Measurements from ENCODE around the gene RTN4.
A peak's percentile ranks its signal among the peaks of the same experiment; 100 is the strongest.

The RTN4 gene

DNA sequence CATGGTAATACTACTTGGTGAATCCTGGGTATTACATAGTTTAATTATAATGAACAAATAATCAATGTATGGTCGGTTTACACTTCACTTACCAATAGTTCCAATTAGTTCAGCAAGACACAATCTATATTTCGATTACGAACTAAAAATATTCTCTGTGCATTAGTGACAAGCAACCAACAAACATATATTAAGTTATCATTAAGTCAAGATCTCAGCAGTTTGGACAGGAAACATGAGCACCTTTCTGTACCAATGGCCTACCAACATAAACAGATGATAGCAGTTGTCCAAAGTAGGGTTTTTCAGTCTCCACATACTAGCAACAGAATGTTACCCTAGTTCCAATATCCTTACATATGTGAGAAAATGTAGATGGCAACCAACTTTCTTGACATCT is 32.8 kb downstream of the RTN4 start:
- CTCF ChIA-PET: interaction anchor here (1.2 to 3.3 kb wide), 3 partner anchors 32 to 157 kb away, joined by 5 to 19 read pairs (median 12); partner anchors contain the start of gene RTN4
- H3K4me1 Mint-ChIP-seq: peaks cover 7% of the 10 kb centered on the region
- H3K27me3 Mint-ChIP-seq: no peaks in the 10 kb centered on the region
- no peak overlapping the region for H3K27ac Mint-ChIP-seq
- peaks cover 15% of the 10 kb centered on the region for H3K36me3 Mint-ChIP-seq
- no peak overlapping the region for H3K4me3 Mint-ChIP-seq
- H3K9me3 Mint-ChIP-seq: no peaks in the 10 kb centered on the region
- DNase-seq: no peak

DNA sequence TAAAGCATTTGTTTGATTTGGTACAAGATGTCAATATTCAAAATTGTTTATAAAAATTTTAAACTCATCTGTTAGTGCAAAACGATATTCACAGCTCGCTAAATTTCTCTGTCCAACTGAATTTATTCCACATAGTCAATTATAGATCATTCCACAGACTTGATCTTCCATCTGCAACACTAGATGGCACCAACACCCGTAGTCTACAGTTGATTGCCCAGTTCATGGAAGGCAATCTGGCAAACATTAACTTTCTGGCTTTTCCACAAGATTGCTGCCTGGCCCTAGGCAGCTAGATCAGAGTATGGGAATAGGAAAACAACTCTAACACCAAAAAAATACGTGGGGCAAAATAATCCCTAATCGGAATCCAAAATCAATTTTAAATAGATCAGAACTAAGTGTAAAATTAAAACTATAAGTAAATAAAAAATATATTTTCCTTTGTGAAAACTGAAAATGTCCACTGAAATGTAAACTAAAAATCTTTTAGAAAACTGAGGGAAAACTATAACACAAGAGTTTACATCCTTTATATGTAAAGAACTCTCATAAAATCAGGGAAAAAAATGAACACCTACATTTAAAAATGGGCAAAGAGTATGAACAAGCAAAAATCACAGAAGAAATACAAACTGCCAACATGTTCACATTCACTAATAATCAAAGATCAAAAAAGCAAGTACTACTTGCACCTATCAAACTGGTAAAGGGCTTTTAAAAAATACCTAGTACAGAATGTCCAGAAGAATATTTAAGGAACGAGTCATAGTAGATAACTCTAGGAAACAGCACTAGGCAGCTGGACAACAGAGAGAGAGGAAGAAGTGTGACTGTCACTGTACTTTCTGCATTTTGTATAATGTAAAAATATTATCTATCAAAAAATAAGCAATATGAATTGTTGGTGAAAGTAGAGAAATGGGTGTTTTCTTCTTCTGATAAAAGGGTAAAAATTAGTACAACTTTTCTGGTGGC is 35.0 kb downstream of the RTN4 start:
- H3K27ac Mint-ChIP-seq: no peak overlapping the region
- no peaks in the 10 kb centered on the region for H3K9me3 Mint-ChIP-seq
- peak; percentile 60 for DNase-seq
- no peaks in the 10 kb centered on the region for H3K27me3 Mint-ChIP-seq
- H3K4me1 Mint-ChIP-seq: peaks cover 19% of the 10 kb centered on the region
- peaks cover 12% of the 10 kb centered on the region for H3K36me3 Mint-ChIP-seq
- no peak overlapping the region for H3K4me3 Mint-ChIP-seq
- CTCF ChIA-PET: interaction anchor here (1.0 to 3.3 kb wide), 8 partner anchors 34 to 162 kb away, joined by 3 to 19 read pairs (median 6); partner anchors contain the start of gene RTN4

DNA sequence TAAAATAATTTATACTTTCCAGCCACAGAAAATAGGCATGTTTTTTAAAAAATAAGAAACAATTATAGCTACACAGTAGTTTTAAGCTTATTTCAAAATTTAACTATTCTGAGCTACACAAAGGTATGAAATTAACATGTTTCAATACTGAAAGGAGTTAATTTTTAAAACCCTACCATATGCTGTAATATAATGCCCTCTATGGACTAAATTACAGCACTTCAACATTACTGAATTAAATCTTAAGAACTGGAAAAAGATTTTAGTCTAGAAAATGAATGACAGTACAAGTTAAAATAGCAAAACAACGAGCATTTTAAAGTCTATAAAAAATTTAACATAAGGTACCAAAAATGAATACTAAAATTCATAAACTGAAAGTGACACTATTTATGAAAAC is 36.3 kb downstream of the RTN4 start:
- Mint-ChIP-seq H3K9me3 (no peaks in the 10 kb centered on the region), H3K27ac (no peak overlapping the region), H3K36me3 (peaks cover 2% of the 10 kb centered on the region), H3K27me3 (no peaks in the 10 kb centered on the region), H3K4me3 (no peak overlapping the region), H3K4me1 (peaks cover 29% of the 10 kb centered on the region)
- CTCF ChIA-PET: interaction anchor here (0.8 to 3.3 kb wide), 10 partner anchors 13 to 355 kb away, joined by 3 to 20 read pairs (median 3); partner anchors contain the start of gene RTN4
- DNase-seq: no peak

DNA sequence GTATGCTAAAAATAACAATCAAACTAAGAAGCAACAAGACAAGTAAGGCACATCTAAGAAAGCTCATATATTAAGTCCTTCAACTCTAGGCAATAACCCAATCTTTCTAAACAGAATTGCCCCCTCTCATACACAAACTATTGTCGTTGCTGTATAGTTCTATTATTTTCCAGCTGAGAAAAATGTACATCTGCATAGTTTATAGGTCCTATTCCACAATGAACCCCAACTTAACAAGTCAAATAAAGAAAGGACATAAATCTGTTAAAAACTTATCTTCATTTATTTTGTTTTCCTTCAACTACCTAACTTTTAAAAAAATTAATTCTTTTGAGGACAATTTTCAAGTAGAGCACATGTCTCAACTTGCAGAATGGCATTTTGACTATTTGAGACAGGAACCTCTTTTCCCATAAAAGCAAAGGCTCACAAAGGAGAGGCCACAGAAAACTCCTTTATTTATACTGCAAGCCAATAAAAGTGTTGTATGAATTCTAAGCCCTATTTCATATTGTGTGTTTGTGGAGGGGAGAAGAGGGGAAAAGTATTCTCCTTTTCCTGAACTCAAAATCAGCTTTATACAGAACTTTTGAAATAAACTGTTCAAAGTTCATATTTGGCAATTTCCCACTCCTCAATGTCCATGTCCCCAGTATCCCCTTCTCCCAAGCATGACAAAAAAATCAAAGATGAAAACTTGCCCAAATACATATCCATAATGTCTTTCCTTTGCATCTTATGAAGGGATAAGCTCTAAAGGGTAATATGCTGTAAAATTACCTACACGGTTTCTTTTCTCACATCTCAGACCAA is 37.4 kb downstream of the RTN4 start:
- H3K27me3 Mint-ChIP-seq: no peaks in the 10 kb centered on the region
- no peak for DNase-seq
- H3K9me3 Mint-ChIP-seq: no peaks in the 10 kb centered on the region
- CTCF ChIA-PET: interaction anchor here (0.6 to 2.2 kb wide), 9 partner anchors 12 to 354 kb away, joined by 3 to 20 read pairs (median 3); partner anchors contain the start of gene RTN4
- H3K4me3 Mint-ChIP-seq: no peak overlapping the region
- H3K4me1 Mint-ChIP-seq: peaks cover 30% of the 10 kb centered on the region
- H3K27ac Mint-ChIP-seq: no peak overlapping the region
- H3K36me3 Mint-ChIP-seq: peaks cover 1% of the 10 kb centered on the region

DNA sequence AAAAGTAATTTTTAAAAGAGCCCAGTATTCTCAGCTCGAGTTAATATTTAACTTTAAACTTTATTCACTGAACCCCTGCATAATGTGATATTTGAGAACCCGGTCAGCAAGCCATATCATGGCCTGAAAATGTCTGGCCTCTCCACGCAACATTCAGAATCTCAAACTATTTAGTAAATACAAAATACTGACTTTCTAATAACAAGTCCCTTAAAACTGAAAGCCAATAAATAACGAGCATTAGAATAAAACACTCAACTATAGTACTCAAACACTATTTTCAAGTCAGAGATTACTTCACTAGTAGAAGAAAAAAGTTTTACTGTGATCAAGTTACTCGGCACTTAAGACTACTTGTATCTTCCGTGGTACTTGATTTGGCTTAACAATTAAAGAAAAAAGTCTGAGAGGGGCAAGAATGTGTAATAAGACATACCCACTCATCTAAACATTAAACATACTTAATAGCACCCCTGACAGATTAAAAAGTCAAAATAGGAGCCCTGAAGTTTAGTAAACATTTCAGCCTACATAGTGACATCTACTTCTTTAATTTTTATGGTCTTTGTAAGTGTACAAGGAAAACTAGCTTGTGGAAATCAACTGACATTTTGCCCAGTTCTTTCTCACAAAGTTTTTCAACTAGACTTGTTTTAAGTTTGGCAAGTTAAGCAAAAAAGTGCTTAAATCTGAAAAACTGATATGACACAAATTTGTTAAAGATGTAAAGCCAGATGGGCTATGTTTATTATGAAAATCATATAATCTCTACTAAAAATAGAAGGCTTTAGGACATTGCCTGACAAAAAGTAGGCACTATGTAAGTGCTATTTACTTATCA is 38.2 kb downstream of the RTN4 start:
- Mint-ChIP-seq H3K4me3 (no peak overlapping the region), H3K27ac (no peak overlapping the region), H3K36me3 (peaks cover 1% of the 10 kb centered on the region), H3K27me3 (no peaks in the 10 kb centered on the region), H3K4me1 (peaks cover 38% of the 10 kb centered on the region), H3K9me3 (no peaks in the 10 kb centered on the region)
- CTCF ChIA-PET: interaction anchor here (1.9 to 2.2 kb wide), 2 partner anchors 38 to 155 kb away, joined by 5 to 20 read pairs; partner anchors contain the start of gene RTN4
- no peak for DNase-seq

DNA sequence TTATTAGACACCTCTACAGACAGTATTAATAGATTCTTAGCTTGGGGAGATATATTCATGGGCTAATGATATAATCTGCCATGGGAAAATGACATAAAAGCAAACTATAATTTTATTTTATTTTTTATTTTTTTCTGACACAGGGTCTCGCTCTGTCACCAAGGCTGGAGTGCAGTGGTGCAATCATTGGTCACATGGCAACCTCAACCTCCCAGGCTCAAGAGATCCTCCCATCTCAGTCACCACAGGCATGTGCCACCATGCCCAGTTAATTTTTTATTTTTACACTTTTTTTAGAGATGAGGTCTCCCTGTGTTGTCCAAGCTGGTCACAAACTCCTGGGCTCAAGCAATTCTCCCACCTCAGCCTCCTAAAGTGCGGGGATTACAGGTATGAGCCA is 39.3 kb downstream of the RTN4 start:
- Mint-ChIP-seq H3K4me3 (no peak overlapping the region), H3K27me3 (no peaks in the 10 kb centered on the region), H3K4me1 (peaks cover 50% of the 10 kb centered on the region), H3K36me3 (peaks cover 1% of the 10 kb centered on the region), H3K9me3 (no peaks in the 10 kb centered on the region), H3K27ac (peak overlapping the region; percentile 65)
- no peak for DNase-seq
- CTCF ChIA-PET: interaction anchor here (1.3 to 1.7 kb wide), 4 partner anchors 11 to 157 kb away, joined by 3 to 8 read pairs (median 6); no protein-coding TSS in a partner anchor

DNA sequence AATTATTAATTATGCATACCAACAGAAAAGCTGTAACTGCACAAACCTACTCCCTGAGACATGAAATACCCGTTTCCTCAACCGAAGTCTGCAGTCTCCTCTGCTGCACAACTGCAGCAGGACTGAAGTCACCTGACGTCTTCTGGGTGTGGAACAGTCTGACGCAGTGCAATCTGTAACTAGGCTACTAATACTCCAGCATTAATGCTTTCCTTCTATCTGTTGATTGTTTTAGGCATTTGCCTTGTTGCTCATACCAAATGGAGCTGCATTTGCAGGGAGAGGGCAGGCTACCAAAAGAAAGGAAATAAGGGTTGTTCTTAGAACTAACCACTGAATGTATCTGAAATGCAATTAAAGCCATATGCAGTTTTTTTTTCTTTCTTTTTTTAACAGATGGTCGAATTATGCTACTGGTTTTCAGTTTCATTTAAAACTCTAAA is 40.1 kb downstream of the RTN4 start:
- Mint-ChIP-seq H3K4me1 (peaks cover 51% of the 10 kb centered on the region), H3K36me3 (peaks cover 1% of the 10 kb centered on the region), H3K4me3 (peak overlapping the region; percentile 78), H3K27ac (peak overlapping the region; percentile 89), H3K27me3 (no peaks in the 10 kb centered on the region), H3K9me3 (no peaks in the 10 kb centered on the region)
- peak; percentile 62 for DNase-seq
- CTCF ChIA-PET: interaction anchor here (0.7 to 1.7 kb wide), 8 partner anchors 8 to 294 kb away, joined by 3 to 8 read pairs (median 4); no protein-coding TSS in a partner anchor

DNA sequence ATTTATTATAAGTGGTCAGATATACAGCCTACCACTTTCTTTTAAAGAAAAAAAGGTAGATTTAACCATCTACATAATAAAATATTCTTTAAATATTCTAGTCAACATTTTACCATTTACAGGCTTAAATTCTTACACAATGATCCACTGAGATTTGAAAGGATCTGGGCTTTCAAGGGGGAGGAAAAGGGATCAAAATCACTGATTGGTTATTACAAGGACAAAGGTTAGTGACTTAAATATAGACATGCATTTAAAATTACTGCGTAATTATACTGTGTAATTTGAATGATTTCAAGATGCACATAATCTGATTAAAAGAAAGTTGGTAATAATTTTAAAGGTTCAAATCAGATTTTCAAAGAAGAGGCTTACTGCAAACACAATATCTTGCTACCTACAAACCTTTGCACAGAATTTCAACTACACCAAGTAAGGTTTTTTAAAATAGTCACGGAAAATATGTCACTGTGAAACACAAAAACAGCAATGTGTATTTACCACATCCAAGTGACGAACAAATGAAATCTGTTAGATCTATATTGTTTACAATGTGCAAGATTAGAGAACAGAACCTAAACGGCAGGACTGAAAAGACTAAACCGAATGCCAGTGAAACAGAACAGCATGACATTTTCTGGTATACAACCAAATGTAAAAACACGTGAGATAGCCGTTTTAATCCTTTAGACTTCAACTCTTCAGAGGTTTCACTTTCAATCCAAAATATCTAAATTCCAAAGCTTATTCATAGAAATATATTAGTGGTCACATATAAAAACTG is 40.8 kb downstream of the RTN4 start:
- DNase-seq: no peak
- H3K36me3 Mint-ChIP-seq: no peaks in the 10 kb centered on the region
- CTCF ChIA-PET: interaction anchor here (0.7 to 1.7 kb wide), 9 partner anchors 9 to 293 kb away, joined by 3 to 8 read pairs (median 4); no protein-coding TSS in a partner anchor
- no peaks in the 10 kb centered on the region for H3K27me3 Mint-ChIP-seq
- H3K4me1 Mint-ChIP-seq: peaks cover 50% of the 10 kb centered on the region
- H3K4me3 Mint-ChIP-seq: peak overlapping the region; percentile 78
- no peaks in the 10 kb centered on the region for H3K9me3 Mint-ChIP-seq
- H3K27ac Mint-ChIP-seq: peak overlapping the region; percentile 89

DNA sequence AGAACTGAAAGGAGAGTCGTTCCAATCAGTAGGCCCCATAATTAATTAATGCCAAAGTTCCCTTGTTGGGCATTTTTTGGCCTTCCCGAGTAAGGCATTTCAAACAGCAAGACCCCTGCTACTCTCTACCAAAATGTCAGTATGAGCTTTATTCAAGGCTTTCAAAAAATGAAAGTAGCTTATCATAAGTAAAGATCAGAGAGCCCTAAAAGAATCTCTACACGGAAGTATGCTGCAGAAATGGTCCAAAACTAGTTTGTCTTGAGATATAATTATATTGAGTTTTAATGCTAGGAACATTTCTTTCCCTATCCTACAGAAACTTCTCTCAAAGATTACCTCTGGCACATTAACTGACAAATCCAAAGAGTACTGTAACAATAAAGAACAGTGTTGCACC is 43.9 kb downstream of the RTN4 start:
- H3K27me3 Mint-ChIP-seq: no peaks in the 10 kb centered on the region
- H3K27ac Mint-ChIP-seq: no peak overlapping the region
- CTCF ChIA-PET: no interaction called here
- no peak for DNase-seq
- H3K4me3 Mint-ChIP-seq: no peak overlapping the region
- H3K4me1 Mint-ChIP-seq: peaks cover 43% of the 10 kb centered on the region
- no peaks in the 10 kb centered on the region for H3K36me3 Mint-ChIP-seq
- no peaks in the 10 kb centered on the region for H3K9me3 Mint-ChIP-seq

DNA sequence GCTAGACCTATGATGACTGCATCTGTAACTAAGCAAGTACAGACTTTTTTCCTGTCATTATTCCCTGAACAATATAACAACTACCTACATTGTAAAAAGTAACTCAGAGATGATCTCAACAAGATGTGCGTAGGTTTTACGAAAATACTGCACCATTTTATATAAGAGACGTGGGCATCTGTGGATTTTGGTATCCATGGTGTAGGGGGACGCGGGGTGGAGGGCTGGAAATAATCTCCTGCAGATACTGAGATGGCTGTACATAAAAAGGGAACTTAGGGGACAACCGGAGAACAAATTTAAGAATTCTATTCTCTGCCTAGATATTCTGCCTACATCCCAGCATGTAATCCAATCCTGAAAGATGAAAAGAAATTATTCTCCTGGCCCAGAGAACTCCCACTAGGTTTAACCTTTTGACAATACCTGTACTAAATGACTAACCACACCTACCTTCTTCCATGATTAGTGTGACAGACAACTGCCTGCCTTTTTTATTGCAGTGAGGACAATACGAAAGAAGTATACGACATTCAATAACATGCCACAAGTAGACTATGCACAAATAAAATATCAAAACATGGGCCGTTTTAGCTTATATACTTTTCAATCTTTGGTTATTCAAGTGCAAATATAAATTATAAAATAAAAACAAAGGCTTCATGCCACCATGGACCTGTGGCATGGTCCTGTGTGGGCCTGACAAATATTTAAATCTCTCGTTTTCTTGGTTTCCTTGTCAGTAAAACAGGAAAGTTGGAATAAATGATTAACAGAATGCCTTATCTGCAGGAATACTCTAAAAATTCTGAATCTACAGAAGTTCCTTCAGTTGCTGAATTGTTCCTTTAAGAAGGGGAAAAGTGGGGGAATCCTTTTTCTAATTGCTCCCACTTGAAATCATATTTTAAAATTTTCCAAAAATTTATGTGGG is 46.3 kb downstream of the RTN4 start:
- H3K27me3 Mint-ChIP-seq: no peaks in the 10 kb centered on the region

DNA sequence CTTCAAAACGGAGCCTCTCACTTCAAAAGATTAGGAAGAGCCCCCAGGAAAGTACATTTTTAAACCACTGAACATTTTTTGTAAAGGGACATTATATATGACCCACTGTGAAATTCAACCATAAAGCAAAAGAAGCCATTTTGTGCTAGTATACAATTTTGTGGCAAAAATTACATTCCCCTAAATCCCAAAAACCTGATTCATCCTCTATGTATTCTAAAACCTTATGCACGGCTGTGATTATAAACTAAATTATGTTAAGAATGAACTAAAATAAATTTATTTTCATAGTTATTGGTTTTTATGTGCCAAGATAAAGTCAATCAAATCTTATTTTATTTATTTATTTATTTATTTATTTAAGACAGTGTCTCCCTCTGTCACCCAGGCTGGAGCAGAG is 48.5 kb downstream of the RTN4 start:
- no peak overlapping the region for H3K27ac Mint-ChIP-seq

More for the DNA sequence above, 46.3 kb downstream of the RTN4 start:
- Mint-ChIP-seq H3K4me1 (peaks cover 39% of the 10 kb centered on the region), H3K4me3 (no peak overlapping the region), H3K36me3 (no peaks in the 10 kb centered on the region), H3K9me3 (no peaks in the 10 kb centered on the region), H3K27ac (no peak overlapping the region)
- CTCF ChIA-PET: no interaction called here
- DNase-seq: no peak

DNA sequence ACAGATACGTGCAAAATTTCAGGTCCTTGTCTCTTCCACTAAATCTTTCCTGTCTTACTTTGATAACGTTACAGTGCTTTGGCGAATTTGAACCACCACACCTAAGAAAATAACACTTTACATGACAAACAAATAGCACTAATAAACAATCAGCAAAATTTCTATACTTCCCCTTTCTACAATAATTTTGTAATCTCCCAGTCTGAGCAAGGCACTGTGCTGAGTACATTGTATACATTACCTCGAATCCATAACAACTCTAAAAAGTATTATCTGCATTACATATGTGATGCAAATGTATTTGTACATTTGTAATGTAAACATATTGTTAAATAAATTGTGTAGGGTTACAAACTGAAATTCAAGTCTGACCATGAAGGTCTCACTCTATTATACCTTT is 49.9 kb downstream of the RTN4 start:
- Mint-ChIP-seq H3K4me1 (peaks cover 30% of the 10 kb centered on the region), H3K9me3 (no peaks in the 10 kb centered on the region), H3K4me3 (no peak overlapping the region), H3K27ac (no peak overlapping the region), H3K36me3 (no peaks in the 10 kb centered on the region), H3K27me3 (no peaks in the 10 kb centered on the region)
- DNase-seq: no peak
- CTCF ChIA-PET: interaction anchor here (1.1 kb wide), 1 partner anchor 10 kb away, joined by 3 read pairs; no protein-coding TSS in a partner anchor

More for the DNA sequence above, 48.5 kb downstream of the RTN4 start:
- Mint-ChIP-seq H3K4me1 (peaks cover 35% of the 10 kb centered on the region), H3K36me3 (no peaks in the 10 kb centered on the region), H3K9me3 (no peaks in the 10 kb centered on the region), H3K4me3 (no peak overlapping the region), H3K27me3 (no peaks in the 10 kb centered on the region)
- CTCF ChIA-PET: interaction anchor here (1.0 kb wide), 1 partner anchor 12 kb away, joined by 3 read pairs; no protein-coding TSS in a partner anchor
- no peak for DNase-seq
